HG02852 (cell line): ENCODE measurements around the gene GRIP1.
A peak's percentile ranks its signal among the peaks of the same experiment; 100 is the strongest.

Source experiments
- ATAC-seq: cut with Tn5 transposase; IDR thresholded peaks from one replicate; pipeline ENCODE4 v1.9.1; 2021; ENCODE audit warnings: mild to moderate bottlenecking, moderate library complexity; ENCODE audit not compliant: unreplicated experiment

Gene GRIP1

DNA sequence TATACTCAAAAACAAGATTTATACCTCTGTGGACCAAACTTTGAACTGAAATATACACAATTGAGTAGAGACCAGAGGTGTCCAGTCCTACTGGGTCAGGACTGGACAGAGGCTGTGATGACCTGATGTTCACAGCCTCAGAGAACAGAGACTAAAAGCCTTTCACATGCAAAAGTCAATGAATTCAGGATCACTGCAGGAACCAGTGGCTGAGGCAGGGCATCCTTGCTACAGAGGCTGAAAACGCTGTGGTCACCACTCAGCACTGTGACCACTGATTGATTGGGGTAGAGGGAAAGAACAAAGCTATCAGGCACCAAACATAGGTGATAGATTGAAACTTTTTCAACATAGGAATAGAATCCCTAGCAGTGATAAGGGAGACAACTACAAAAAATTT, 25.1 kb downstream of the GRIP1 start:
- no peak for ATAC-seq

DNA sequence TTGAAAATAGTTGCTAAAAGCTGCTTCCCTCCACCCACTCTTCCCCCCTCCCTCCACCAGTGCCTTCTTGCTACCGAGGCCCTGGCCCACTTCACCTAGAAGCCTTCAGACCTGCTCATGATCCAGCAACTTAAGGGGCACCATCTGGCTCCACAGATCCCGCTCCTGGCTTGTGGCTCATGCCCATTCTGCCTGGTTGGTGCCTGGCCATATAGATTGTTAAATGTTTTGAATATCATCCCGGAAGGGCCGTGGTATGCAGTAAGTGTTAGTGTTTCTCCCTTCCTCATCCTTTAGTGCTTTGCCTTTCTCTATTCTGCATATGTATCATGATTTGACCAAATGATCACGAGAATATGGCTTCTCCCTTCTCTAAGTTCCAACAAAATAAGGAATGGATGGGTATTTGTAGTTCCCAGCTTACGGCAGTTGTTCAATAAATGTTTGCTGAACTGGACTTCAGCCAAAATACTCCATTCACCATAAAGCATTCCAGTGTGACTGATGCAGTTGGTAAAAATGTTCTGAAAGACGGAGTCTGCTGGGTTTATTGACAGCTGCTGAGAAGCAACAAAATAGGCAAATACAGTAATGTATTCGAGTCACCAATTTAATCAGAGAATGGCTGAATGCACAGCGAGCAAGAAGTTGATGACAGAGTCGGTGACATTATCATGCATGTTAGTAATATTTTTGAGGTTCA, 30.7 kb downstream of the GRIP1 start:
- no peak for ATAC-seq

DNA sequence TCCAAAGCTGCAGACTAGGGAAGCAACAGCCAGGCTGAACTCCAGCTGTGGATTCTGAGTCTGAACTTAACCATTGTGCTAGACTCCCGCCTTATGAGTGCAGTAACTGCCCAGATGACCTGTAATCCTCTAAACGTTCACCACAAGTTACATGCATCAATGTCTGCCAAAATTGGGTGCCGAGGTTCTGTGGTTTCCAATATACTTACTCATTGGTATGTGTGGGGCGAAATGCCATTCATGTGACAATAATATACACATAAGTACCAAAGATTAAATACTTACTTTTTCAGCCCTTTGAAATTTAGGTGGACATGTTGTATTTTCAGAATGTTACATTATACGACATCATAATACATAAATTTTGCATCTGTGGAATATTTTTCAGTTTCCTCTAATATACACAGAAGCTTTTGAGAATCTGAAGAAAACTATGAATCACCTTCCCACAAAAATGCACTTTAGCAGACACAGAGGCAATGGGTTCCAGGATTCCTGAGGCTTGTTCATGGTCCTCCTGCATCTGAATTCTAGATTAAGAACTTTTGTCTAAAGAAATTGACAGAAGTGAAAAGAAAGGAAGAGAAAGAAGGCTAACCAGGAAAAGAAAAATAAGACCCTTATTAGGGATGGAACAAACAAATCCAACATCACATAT, 31.7 kb downstream of the GRIP1 start:
- ATAC-seq = no peak

DNA sequence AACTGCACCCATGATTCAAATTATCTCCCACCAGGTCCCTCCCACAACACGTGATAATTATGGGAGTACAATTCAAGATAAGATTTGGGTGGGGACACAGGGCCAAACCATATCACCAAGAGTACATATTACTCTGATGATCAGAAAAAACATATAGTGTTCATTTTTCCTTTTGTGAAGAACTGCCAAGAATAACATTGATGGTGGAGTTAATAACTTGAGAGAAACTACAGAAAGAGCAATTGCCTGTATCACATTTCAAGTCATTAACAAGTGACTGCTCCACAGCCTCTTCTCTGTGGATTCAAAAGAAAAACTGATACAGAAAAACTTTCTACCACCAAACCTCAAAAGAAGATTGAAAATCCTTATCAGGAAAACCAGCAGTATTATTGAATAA, 34.7 kb downstream of the GRIP1 start:
- ATAC-seq = no peak

DNA sequence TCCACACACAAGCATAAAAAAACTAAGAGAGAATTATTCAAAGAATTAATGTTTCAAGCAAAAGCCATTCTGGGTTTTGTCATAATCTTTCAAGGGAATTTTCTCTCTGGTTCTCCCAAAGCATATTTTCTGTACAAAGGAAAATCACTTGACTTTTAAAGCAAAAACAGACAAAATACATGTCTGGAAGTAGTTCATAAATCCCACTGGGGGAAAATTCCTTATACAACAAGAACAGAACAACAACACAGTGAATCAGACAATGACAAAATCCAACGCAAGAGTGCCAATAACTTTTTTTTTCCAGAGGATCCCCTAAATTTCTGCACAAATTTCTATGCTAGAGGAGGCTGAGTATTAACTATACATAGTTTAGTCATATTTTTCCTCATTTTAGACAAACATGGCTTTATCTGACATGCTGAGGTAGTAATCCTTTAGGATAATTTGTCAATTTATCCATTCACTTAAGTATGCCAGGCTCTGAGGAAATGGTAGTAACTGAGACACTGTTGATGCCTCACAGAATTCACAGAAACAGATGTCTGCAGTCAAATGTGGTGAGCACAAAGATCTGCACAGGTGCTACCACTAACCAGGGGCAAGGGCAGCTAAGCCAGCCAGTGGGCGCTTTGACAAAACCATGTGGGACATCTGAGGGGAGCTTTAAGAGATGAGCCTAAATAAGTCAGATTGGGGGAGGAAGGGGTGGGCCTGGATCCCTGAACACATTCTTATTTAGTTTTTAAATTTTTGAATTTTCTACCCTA, 38.0 kb downstream of the GRIP1 start:
- ATAC-seq = no peak

DNA sequence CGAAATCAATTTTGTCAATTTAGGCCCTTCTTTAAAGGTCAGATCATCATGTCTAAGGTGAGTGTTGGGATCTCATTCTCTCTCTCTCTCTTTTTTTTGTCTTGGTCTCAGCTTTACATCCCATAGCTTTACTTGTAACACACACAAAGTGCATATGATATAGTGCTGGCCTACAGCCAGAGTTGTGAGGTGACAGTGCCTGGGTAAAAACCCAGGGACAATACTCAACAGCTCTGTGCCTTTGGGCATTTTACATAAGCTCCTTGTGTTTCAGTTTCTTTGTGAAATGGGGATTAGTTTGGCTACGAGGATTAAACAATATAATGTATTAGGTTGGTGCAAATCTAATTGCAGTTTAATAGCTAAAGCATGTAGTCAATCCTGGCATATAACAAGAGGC, 40.2 kb downstream of the GRIP1 start:
- ATAC-seq = no peak

DNA sequence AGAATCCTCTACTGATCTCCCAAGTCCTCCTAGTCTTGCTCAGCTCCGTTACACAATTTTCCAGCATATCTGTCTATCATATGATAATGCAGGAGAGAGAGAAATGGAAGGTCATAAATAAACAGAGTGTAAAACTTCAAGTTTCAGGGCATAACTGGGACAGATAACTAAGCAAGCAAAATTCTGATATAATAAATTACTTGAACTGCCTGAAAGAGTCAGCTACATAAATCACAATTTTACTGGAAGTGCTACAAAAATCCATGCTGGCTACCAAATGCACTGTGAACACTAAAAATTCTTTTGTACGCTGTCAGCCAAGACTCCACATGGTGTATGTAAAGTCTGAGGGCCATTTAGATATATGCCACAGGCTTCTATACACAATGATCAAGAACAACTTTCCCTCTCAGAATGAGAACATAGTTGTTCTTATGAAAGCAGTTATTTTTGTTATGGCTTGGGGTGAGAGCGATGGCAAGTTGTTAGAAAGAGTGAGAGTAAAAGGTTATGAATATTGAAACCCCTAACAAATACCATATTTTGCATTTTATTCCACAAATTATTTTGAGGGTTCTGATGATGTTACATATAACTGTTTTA, 41.1 kb downstream of the GRIP1 start:
- no peak for ATAC-seq

DNA sequence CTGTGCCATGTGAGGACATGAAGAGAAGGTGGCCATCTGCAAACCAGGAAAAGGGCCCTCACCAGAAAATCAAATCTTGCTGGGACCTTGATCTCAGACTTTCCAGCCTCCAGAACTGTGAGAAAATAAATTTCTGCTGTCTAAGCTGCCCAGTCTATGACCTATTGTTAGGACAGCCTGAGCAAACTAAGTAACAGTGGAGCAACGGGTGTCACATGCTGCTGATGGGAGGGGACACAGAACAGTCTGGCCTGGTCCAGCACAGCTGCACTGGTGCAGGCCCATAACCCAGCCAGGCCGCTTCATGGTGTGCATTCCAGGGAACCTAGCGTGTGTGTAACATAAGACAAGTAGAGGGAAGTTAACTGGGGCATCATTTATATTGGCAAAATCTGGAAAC, 42.1 kb downstream of the GRIP1 start:
- no peak for ATAC-seq

DNA sequence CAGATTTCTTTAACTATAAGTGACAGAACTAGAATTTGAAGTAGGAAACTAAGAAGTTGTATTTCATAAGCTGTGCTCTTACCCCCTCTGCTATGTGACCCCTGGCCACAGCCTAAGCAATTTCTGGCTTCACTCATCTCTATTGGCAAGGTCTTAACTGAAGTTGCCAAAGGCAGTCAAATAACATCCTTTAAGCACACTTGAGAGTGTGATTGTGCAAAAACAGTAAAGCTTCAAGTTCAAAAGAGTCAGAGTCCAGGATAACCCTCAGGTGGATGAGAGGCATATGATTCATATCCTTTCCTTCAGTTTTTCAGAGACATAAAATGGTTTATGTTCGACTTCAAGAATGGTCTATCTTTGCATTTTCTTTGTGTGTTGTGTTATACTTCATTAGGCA, 45.2 kb downstream of the GRIP1 start:
- ATAC-seq = no peak

DNA sequence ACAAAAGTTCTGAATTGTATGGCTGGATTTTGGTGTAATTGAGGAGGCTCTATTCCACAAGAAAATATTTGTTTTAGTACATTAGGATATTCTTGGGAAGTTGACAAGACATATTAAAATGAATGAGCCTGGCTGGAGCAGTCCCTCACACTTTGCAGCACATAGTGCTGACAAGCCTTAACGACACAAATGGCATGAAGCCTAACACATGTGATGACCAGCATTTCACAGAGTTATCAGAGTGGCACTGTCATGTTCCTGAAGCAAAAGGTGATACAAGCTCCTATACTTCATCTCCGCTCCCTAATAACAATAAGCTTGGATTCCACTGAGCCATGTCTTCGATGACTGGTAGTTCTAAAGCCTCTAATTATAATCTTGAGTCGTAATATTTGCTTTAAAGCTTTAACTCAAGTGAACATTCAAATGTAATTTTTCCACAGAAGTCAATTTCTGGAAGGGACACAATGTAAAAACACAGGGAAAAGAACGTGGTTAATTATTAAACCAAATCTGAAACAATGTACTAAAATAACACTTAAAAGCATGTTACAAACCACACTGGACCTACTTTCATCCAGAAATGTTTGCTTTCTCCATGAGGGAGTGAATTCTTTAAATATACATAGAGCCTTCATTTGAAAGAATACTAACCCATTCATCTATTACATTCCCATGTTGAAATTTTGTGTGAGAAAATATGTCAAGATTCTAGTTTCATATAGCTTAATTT, 49.6 kb downstream of the GRIP1 start:
- no peak for ATAC-seq

DNA sequence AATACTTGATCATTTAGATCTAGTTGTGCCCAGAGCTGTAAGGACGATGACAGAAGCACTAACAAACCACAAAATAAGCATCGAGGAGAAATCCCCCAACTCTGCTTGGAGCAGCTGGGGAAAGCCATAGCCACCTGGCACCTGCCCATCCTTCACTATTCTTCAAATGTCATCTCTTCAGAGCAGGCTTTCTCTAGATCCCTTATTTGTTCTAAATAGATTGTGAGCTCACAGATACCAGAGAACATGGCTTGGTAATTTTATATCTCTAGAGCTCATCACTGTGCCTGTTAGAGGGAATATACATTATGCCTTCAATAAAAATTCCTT, 50.9 kb downstream of the GRIP1 start:
- ATAC-seq = no peak

DNA sequence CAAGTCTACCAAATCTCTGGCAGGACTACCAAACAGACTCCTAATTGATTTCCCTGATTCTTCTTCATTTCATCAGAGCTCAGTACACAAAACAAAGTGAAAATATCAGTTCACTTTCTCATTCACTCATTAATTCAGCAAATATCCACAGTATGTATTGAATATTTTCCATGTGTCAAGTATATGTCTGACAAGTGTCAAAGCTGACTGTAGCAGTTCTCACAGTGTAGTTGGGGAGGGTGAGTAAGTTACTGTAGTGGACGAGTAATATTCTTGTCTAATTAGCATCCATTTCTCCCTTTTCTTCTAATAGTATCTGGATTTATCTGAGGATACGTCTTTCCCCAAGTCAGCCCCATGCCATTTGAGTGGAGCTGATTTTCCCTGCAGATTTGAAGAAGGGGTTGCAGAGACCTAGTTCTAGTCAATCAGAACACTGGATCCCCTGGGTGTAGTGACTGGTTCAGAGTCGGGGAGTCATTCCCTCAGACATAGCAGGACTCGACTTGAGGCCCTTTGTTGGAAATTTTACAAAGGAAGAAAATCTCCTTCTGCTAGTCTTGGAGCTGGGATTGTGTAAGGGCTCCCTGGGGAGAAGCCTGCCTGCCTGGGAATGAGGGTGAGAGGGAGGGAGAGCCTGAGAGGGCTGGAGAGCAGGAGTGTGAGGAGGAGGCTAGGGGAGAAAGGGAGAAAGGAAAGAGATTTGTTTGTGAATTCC, 51.4 kb downstream of the GRIP1 start:
- no peak for ATAC-seq

DNA sequence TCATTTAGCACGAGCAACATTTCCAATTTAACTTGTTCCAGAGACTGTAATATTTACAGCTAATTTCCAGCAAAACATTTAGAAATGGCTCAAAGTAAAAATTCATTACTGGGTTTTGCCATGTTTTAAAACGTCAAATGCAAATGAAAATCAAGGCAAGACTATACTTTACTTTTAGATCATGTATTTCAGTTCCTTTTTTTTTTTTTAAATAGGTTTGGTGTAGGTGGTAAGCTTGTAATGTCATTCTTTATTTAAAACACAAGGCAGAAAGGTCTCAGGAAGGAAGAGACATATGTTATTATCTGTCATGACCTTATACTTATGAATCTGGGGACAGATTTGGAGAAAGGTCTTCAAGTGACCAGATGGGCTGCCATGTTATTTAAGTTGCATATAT, 54.1 kb downstream of the GRIP1 start:
- peak; percentile 69 for ATAC-seq

DNA sequence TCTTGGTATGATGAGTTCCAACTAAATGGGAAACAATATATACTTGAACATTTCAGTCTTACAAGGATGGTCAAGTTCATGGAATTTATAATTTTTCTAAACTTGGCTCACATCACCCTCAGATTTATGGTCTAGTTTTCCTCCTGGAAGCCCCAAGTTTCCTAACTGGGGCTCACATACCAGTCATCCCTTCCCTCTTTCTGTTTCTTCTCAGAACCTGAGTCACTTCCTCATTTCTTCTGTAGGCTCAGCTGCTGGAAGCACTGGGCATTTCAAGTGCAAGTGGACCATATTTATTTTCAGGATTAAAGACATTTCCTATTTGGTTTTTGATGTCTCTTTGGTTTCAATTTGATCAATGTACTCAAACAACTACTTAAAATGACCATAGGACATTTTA, 55.4 kb downstream of the GRIP1 start:
- no peak for ATAC-seq

DNA sequence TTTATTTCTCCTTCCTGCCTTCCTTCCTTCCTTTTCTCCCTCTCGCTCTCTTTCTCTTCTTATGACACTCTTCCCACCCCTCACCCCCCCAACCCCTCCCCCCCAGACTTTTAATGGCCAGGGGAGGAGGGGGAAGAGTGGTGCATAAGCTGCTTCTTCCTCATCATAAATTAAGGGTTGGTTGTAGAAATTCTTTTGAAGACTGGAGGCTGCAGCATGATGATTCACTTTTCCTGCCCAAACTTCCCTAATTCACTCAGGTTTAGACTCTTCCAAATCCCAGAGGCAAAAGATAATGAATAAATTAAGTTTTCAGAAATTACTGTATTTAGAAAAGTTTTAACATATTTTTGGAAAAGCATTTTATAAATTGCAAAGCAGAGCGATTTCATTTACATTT, 58.2 kb downstream of the GRIP1 start:
- ATAC-seq = no peak

DNA sequence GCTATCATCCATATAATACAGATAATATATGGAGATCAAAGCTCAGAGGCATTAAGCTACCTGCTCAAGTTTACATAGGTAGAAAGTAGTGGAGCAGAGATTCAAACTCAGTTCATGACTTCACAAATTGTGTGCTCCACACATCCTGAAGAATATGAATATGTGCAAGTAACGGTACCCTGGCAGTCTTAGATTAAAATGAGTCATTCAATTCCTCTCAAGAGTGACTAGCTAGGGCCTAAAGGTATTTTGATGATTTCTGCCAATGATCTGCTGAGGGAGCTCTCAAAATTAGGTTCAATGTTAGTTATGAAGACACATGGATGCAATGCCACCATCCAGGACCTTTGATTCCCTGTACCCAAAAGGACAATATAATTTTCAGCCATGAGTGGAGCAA, 58.9 kb downstream of the GRIP1 start:
- no peak for ATAC-seq

DNA sequence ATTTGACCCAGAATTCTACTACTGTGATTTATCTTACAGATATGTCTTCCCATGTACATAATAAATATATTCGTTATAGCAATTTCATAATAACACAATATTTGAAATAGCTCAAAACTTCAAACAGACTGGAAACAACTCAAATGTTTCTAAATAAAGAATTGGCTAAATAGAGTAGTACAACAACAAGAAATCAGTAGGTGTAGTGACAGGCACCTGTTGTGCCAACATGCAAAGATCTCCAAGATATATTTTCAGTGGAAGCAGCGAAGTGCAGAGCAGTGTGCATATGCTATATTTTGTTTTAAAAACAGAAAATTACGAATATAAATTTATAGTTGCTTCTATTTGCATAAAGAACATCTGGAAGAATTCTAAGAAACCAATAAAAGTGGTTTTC, 60.9 kb downstream of the GRIP1 start:
- ATAC-seq = no peak

DNA sequence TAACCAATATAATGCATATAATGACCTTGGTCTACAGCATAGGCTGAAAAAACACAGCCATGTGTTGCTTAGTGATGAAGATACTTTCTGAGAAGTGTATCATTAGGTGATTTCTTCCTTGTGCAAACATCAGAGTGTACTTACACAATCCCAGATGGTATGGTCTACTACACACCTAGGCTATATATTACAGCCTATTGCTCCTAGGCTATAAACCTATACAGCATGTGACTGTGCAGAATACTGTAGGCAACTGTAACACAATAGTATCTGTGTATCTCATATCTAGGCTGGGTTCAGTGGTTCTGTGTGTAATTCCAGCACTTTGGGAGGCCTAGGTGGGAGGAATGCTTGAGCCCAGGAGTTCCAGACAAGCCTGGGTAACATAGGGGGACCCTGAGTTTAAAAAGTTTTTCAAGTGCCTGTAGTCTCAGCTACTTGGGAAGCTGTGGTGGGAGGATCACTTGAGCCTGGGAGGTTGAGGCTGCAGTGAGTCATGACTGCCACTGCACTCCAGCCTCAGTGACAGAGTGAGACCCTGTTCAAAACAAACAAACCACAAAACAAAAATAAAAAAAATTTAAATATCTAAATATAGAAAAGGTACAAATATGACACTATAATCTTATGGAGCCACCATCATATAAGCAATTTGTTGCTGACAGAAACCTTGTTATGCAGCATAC, 66.6 kb downstream of the GRIP1 start:
- ATAC-seq = no peak

DNA sequence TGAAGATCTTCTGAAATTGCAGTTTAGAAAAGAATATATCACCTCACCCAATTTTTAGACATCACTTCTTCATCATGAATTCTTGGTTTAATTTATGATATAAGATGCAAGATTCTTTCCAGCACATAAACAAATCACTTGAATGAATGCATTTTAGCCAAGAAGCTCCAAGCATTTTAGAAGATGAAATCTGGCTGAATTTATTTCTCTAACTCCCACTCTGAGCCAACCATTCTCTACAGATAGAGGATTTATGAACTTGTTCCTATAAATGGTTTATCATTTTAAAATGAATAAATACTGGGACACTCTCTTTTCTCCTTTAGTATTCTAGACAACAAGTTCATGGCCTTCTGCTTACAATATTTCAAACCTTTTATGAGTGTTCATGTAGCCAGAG, 71.7 kb downstream of the GRIP1 start:
- no peak for ATAC-seq

DNA sequence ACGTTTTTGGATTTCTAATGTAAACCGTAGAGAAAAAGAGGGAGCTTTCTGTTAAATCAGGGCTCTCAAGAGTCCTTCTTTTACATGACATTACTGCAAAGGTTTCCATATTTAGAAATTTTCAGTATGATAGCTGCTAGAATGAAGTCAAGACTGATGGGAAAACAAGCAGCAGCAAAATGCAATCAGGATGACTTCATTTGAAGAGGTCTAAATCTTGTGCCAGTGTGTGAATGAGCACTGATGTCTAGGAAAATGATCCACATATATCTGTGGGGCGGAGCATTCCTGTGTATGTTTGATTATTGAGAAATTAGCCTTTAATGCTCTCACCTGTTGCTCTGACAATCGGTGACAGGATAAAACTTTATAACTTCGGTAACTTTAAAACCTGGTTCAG, 73.6 kb downstream of the GRIP1 start:
- ATAC-seq = no peak
